ENCODE data around the gene ANKRD22. TPM values are rescaled to one million over a fixed set of nuclear protein-coding genes. Genes with fewer than 3 reads are reported as not detected.

Gene ANKRD22
- total RNA-seq (ENCODE audit: unreplicated experiment) = not detected
- long read RNA-seq = 0 reads

GRCh38 chr10:88851706-88852105, at the start of gene ANKRD22:
Gene ANKRD22 (minus strand): TSS chr10:88851844. CDS start chr10:88851607, 237 bp downstream.
- H3K4me3 Mint-ChIP-seq (ENCODE audit: unreplicated experiment) = no peak within 1 kb of the TSS
- DNase-seq = no peak
- H3K27me3 Mint-ChIP-seq (ENCODE audit: unreplicated experiment) = no peaks in the 10 kb centered on the region
- H3K9me3 Mint-ChIP-seq (ENCODE audit: unreplicated experiment) = no peaks in the 10 kb centered on the region
- no peak within 1 kb of the TSS for H3K27ac Mint-ChIP-seq (ENCODE audit: unreplicated experiment)
- H3K36me3 Mint-ChIP-seq (ENCODE audit: unreplicated experiment) = no peaks in the 10 kb centered on the region
- no peaks in the 10 kb centered on the region for H3K4me1 Mint-ChIP-seq (ENCODE audit: low read depth, unreplicated experiment)
- no peak for TF ChIP-seq CTCF (IDR thresholded peaks at IDR 0.05; ENCODE audit: partially characterized antibody, unreplicated experiment)

GRCh38 chr10:88899886-88900285, 48.2 kb upstream of the ANKRD22 start:
- no peak for TF ChIP-seq CTCF (IDR thresholded peaks at IDR 0.05; ENCODE audit: partially characterized antibody, unreplicated experiment)
- Mint-ChIP-seq H3K27ac (ENCODE audit: unreplicated experiment) (no peak overlapping the region), H3K36me3 (ENCODE audit: unreplicated experiment) (no peaks in the 10 kb centered on the region), H3K4me1 (ENCODE audit: low read depth, unreplicated experiment) (peaks cover 5% of the 10 kb centered on the region), H3K9me3 (ENCODE audit: unreplicated experiment) (no peaks in the 10 kb centered on the region), H3K4me3 (ENCODE audit: unreplicated experiment) (no peak overlapping the region), H3K27me3 (ENCODE audit: unreplicated experiment) (no peaks in the 10 kb centered on the region)
- no peak for DNase-seq

- H3K27ac Mint-ChIP-seq (ENCODE audit: unreplicated experiment) = no peak overlapping the region
- H3K36me3 Mint-ChIP-seq (ENCODE audit: unreplicated experiment) = no peaks in the 10 kb centered on the region
- no peak overlapping the region for H3K4me3 Mint-ChIP-seq (ENCODE audit: unreplicated experiment)
- no peak for TF ChIP-seq CTCF (IDR thresholded peaks at IDR 0.05; ENCODE audit: partially characterized antibody, unreplicated experiment)
- peaks cover 5% of the 10 kb centered on the region for H3K4me1 Mint-ChIP-seq (ENCODE audit: low read depth, unreplicated experiment)
- H3K9me3 Mint-ChIP-seq (ENCODE audit: unreplicated experiment) = no peaks in the 10 kb centered on the region
- no peak for DNase-seq
- no peaks in the 10 kb centered on the region for H3K27me3 Mint-ChIP-seq (ENCODE audit: unreplicated experiment)
Measured at GRCh38 chr10:88898727-88899126, 47.1 kb upstream of the ANKRD22 start.

GRCh38 chr10:88896994-88897853, 45.6 kb upstream of the ANKRD22 start:
- no peaks in the 10 kb centered on the region for H3K9me3 Mint-ChIP-seq (ENCODE audit: unreplicated experiment)
- H3K27ac Mint-ChIP-seq (ENCODE audit: unreplicated experiment) = no peak overlapping the region
- no peaks in the 10 kb centered on the region for H3K36me3 Mint-ChIP-seq (ENCODE audit: unreplicated experiment)
- H3K4me3 Mint-ChIP-seq (ENCODE audit: unreplicated experiment) = no peak overlapping the region
- no peak for TF ChIP-seq CTCF (IDR thresholded peaks at IDR 0.05; ENCODE audit: partially characterized antibody, unreplicated experiment)
- DNase-seq = no peak
- no peaks in the 10 kb centered on the region for H3K27me3 Mint-ChIP-seq (ENCODE audit: unreplicated experiment)
- H3K4me1 Mint-ChIP-seq (ENCODE audit: low read depth, unreplicated experiment) = peaks cover 5% of the 10 kb centered on the region

GRCh38 chr10:88896372-88896993, 44.8 kb upstream of the ANKRD22 start:
- H3K27me3 Mint-ChIP-seq (ENCODE audit: unreplicated experiment) = no peaks in the 10 kb centered on the region
- H3K27ac Mint-ChIP-seq (ENCODE audit: unreplicated experiment) = no peak overlapping the region
- no peak for TF ChIP-seq CTCF (IDR thresholded peaks at IDR 0.05; ENCODE audit: partially characterized antibody, unreplicated experiment)
- no peaks in the 10 kb centered on the region for H3K9me3 Mint-ChIP-seq (ENCODE audit: unreplicated experiment)
- H3K4me1 Mint-ChIP-seq (ENCODE audit: low read depth, unreplicated experiment) = peaks cover 5% of the 10 kb centered on the region
- DNase-seq = no peak
- H3K36me3 Mint-ChIP-seq (ENCODE audit: unreplicated experiment) = no peaks in the 10 kb centered on the region
- no peak overlapping the region for H3K4me3 Mint-ChIP-seq (ENCODE audit: unreplicated experiment)

Measured in glutamatergic neuron (in vitro differentiated cells).